HG03571 (cell line): ENCODE data around the gene COBLL1.

Experiments used
- ATAC-seq: cut with Tn5 transposase; IDR thresholded peaks from one replicate; pipeline ENCODE4 v1.9.1; 2021; ENCODE audit not compliant: unreplicated experiment

Gene COBLL1

DNA sequence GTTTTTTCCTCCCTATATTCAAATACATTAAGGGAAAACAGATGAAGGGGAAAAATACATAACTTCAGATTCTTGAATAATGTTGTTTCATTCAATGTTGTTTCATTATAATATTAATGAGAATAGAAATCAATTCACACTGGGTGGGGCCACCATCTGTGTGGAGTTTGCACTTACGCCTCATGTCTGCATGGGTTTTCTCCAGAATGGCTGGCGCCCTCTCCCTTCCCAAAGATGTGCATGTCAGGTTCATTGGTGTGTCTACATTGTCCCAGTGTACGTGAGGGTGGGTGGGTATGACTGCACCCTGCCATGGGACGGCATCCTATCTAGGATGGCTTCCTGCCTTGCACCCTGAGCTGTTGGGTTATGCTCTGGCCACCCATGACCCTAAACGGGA is 51.7 kb downstream of the COBLL1 start:
- no peak for ATAC-seq

DNA sequence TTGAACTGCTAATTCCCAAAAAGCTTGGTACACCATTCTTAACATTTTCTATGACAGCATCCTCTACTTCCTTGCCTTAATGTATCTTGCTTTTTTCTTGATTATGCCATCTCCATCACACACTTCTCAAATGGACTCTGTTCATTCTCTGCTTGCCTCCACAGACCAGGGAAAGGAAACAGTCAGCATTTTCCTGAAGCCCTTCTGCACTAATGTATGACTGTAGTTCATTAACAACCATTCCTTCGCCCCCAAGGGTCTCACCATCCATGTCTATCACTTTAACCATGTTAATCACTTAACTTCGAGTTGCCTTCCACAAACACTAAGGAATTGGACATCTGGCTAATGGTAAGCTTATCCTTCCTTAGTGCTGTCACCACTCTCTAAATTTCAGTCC is 54.8 kb downstream of the COBLL1 start:
- ATAC-seq, result no peak

DNA sequence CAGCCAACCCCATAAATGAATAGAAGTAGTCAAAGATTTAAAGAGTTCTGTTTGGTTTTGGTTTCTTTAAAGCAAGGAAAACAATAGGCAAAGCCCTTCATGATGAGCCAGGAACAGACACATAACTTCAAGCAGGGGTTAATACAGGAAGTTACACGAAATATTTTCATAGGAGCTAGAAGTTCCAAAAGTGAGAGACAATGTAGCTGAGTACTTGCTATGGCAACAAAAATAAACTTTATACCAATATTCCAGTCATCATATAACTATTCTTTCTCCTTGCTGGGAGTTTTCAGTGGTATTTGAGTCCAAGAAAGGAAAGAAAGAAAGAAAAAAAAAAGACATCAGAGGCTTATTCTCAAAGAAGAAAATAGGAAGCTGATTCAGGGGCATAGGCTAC is 56.2 kb downstream of the COBLL1 start:
- ATAC-seq, result no peak

DNA sequence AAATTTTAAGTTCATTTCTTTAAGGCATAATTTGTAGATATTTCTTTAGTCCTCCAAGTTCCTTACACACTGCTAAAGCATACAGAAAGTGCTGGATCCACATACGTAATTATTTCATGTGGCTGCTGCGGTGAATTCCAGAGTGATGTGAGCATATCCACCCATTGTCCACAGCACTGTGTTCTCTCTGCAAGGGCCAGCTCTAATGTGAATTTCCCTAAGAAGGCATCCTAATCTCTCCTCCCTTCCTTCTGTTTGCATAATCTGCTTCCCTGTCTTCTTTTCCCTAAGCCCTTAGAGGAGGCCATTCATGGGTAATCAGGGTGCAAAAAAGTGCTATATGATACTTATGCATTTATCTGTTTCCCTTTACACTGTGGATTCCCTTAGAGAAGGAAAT is 57.2 kb downstream of the COBLL1 start:
- no peak for ATAC-seq

DNA sequence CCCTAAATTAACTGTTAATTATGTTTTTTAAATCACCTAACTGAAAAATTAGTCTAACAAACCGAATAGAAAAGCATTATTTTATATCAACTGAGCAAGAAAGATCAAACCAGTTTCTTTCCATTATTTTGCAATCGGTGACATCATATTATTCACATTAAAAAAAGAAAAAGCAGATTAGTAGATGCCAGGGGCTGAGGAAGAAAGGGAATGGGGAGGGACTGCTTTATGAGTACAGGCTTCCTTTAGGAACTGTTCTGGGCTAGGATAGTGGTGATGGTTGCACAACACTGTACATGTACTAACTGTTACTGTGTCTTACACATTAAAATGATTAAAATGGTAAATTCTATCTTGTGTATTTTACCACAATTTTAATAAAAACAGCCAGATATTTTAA is 59.3 kb downstream of the COBLL1 start:
- ATAC-seq, result no peak

DNA sequence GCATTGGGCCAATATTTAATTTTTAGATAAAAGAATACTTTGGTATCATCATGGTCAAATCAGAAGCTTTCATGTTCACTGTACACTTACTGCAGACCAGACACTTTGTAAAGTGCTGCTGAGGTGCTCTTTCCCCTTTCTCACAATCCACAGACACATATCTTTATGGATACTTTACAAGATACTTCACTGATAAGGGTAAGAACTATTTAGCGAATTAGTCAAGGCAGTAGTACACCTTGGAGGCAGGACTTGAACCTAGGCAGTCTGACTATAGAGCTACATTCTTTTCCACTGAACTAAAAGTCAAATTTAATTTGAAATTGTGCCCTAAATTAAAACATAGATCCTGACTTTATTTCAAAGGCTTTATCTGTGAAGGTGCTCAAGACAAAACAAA is 60.2 kb downstream of the COBLL1 start:
- ATAC-seq, result no peak

DNA sequence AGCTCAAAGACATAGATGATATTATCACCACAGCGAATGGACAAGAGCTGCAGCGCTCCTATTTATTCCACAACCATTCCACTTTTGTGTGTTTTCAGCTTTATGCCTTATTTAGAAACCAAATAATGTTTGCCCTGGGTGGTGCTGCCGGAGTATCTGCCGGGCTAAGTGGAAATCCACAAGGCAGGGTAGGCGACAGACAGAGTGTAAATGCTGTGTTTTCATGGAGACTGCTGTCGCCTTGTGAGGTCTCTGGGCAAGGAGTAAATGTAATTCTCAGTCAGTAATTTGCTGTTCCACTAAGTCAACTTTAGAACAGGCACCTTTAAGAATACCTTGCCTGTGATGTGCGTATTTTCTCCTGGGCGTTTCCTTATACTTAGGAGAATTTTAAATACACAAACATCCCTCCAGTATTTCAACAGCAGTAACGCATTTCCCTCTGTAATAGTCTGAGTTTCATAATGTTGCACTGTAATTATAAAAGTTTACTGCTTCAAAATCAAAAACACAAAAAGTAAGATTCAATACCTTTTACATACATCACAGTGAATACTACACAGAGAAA is 60.9 kb downstream of the COBLL1 start:
- no peak for ATAC-seq

DNA sequence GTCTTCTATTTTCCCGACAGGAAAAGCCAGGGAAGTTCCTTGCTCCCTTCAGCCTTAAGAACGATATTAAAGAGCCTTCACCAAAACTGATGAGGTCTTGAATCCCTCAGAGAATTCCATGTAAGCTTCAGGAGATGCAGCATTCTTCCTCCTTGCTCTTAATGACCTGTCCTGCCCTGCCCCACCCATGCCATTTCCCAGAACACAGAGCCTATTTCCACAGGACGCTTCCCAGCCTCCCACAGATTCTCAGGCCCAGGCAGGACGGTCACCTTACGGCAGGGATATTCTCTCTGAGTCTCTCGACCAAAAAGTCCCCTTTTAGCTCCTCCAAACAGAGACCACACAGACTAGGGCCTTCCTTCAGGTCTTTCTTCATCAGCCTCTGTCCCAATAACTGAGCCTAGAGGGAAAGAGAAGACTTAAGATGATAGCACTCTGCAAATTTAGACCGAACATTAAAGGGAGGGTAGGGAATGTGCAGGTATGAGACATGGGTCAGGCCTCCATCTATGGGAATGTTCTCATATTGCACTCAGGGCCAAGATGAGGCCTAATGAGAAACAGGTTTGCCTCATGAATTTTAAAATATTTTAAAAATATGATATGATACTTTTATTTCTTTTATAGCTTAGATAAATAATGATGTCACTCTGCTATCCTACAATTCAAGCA is 62.1 kb downstream of the COBLL1 start:
- ATAC-seq, result no peak

DNA sequence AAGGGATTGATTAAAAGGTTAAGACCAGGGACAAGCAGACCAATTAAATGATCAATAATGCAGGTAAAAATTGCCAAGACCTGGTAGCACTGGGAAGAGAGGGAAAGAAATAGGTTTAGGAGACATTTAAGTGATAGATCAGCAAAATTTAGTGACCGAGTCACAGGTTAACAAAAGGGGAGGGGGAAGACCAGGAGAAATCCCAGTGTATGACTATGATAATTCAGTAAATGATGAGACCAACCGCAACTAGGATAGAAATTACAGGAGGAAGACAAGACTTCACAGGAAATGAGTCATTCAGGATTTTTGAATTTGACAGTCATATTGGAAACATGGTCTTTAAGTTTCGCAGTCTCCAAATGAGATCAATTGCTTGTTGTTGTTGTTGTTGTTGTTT is 62.9 kb downstream of the COBLL1 start:
- no peak for ATAC-seq

DNA sequence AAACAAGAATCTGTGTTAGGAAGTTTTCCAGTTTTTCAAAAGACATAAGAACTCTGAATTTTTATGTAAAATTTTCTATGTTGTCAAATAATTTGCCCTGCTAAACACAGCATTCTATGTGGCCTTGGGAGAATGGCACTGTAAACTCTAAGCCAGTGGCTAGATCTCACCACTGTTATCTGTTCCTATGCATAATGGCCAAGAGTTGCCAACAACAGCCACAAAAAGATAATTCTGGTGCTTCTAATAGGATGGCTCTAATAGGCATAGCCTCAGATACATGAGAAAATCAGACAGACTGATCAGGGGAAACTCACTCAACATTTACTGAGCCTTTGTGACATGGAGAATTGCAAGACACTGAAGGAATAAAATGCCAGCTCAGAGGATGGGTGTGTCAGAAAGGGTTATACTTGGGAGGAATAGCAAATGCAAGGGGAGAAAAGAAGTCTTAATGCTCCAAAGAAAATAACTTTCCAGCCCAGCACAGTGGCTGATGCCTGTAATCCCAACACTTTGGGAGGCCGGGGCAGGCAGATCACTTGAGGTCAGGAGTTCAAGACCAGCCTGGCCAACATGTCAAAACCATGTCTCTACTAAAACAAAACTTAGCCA is 63.7 kb downstream of the COBLL1 start:
- no peak for ATAC-seq

DNA sequence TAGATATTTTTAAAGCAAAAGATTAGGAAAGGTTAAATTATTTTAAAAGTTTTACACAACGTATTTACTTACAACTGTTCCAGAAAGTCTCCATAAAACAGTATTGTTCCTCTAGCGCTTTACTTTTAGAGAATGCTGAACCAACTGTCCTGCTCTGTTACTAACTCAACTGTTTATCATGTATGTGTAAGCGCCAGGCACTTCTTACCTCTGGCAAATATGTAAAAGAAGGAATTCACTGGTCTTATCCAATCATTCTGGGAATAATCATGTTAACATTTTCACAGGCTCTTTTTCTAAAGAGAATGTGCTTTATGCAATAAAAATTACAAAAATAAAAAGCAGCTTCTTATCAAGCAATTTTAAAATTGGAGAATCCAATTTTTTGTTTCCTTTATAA is 68.0 kb downstream of the COBLL1 start:
- ATAC-seq, result no peak

DNA sequence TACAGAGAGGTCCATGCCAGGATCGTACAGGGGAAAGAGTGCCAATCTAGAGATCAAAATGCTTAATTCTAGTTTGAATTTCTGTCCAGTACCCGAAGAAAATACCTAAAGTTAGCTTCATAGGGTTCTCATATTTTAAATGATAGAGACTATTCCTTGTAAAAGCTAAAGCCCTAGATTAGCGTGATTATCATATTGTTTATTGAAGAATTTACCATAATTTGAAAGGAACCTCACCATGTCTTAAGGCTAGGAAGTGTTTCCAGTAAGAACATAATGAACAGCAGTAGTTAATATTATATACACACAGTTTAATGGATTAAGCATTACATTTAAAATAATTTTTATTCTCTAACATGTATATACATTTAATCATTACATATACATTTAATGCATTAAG is 68.5 kb downstream of the COBLL1 start:
- no peak for ATAC-seq

DNA sequence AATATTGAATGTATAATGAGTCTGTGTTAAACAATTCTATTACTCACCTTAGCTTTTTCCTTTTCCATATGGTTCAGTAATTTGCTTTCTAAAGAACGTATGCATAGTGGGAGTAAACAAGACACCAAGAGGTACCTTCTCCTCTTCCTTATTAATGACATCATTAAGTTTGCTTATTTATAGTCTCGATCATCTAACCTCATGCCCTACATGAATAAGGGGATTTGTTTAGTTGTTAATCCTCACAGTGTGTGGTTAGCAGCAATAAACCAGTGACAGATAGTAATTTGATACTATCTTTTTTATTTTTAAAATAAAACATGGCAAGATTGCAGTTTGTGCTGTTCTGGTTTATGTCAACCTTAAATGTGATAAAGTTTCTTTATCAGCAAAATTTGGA is 69.7 kb downstream of the COBLL1 start:
- ATAC-seq, result no peak

DNA sequence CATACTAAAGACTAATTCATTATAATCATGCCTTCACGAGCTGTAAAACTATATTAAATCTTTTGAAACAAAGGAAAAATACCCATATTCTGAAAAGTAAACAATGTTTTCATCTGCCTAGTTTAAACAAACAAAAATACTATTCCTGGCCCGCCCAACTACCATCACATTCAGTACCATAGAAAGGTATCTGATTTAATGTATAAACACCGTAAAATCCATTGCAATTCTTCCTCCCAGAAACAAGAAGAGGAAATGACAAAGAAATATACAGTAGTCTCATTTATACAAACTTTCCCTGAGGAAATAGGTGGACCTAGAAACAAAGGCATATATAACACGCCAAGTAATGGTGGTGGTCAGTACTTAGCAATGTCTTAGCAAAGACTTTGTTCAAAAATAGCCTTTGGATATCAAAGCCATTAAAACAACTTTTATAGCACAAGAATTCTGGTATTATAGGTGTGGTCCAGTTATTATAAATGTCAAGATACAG is 71.2 kb downstream of the COBLL1 start:
- ATAC-seq, result no peak

DNA sequence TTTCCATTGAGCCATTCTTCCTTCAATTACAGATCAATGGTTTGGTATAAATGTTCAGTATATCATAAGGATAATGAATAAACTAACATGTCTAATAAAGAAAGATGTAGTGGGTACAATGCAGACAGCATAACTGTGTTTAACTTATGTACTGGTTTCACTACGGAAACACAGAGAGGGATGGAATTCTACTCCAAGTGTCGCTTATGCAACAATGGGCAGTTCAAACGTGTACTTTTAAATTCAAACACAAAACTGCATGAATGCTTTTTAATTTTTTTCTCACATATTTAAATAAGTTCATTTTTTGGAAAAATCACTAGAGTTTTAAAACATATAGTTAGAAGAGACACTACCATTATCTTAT is 74.7 kb downstream of the COBLL1 start:
- no peak for ATAC-seq

DNA sequence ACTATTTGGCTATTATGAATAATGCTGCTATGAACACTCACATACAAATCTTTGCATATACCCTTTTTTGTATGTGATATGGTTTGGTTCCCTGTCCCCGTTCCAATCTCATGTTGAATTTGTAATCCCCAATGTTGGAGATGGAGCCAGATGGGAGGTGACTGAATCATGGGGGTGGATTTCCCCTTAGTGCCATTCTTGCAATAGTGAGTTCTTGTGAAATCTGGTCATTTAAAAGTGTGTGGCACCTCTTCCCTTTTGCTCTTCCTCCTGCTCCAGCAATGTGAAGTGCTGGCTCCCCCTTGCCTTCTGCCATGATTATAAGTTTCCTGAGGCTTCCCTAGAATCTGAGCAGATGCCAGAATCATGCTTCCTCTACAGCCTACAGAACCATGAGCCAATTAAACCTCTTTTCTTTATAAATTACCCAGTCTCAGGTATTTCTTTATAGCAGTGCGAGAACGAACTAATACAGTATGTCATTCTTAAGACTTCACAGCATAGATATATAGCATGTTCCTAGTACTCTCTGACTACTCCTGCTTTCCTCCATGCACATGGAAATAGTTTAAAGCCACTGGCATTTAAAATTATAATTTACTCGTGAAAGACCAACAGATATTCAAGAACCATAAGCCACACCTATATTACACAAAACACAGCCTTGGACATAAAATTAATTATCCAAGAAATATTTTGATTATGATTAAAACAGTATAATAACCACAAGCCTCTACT is 75.2 kb downstream of the COBLL1 start:
- no peak for ATAC-seq

DNA sequence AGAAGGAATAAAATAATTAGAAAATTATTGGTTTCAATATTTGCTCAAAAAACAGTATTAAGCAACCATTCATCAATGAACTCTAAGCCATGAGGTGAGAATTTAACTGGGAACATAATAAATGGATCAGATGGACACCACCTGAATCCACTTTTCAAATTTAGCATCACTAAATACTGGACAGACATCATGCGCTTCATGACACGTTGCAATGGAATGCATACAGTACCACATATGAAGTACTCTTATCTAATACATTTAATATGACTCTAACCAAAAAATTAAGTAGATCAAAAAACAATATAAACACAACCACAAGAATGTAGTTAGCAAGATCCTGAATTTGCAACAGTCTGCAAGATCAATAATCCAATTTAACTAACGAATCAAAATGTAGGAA is 76.6 kb downstream of the COBLL1 start:
- no peak for ATAC-seq

DNA sequence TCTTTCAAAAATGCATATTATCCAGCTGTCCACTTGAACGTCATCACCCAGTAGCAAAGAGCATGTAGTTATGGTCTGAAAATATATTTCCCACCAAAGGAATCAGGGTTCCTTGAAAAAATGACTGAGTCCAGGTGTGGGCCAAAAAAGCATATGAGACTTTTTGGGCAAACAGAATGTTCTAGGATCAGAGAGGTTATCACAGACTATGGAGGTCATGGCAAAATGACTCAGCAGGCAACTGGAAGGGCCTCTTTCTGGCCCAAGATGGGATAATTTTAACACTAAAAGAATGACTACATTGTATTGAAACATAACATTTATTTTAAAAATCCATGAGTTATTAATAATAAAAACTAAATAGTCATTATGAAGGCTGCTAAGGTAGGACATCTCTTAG is 77.1 kb downstream of the COBLL1 start:
- ATAC-seq, result no peak

DNA sequence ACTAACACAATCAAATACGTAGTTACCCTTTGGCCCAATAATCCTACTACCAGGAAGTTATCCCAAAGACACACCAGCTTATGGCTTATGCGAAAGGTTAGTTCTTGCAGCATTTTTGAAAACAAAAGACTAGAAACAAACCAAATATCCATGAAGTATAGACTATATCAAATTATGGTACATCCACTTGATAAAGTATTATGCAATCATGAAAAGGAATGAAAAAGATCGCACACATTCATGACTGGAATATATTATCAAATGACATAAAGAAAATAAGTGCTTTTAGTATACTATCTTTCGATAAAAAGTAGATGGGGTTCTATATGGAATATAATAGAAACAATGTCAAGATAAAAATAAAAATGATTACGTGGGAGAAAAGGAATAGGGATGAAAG is 78.2 kb downstream of the COBLL1 start:
- ATAC-seq, result no peak

DNA sequence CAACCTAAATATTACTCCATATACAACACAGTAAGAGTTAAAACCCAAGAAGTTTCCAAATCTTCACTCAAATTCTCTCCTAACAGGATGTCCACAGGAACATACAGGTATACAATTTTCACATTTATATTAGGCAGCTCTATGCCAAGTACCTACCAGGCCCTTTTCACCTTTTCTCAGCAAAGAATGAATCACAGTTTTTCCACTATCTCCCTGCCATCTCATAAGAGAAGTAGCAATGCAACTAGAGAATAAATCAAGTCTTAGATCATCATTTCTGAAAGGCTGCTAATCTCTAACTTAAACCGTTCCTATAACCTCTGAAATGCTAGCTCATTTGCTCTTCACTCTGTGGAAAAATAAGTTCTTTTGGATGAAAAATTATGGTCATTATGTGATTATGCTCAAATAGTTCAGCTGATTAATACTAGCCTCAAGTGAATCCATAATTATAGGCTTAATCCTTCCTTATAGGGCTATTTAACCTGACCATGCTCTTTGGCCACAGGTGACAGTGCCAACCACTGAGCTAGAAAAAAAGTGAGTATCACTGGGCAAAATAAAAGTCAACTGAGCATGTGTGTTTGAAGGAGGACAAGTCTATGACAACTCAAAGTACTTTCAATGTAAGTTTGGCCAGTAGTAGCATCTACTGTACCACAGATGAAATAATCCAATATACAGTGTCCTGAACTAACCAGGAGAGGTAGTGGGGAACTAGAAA is 79.7 kb downstream of the COBLL1 start:
- no peak for ATAC-seq

DNA sequence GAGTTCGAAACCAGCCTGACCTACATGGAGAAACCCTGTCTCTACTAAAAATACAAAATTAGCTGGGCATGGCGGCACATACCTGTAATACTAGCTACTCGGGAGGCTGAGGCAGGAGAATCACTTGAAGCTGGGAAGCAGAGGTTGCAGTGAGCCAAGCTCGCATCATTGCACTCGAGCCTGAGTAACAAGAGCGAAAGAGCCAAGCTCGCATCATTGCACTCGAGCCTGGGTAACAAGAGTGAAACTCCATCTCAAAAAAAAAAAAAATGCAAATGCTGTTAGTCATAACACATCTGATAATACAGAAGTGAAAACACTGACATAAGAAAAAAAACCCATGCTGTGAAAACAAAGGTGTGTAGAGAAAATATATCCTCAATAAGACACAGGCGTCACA is 80.4 kb downstream of the COBLL1 start:
- peak; percentile 100 for ATAC-seq
